HG03175 (cell line): ENCODE data around the gene FASN.

Experiments used
- ATAC-seq: cut with Tn5 transposase; IDR thresholded peaks from one replicate; pipeline ENCODE4 v1.9.1; 2021; ENCODE audit warnings: mild to moderate bottlenecking, moderate library complexity; ENCODE audit not compliant: unreplicated experiment

FASN gene

DNA sequence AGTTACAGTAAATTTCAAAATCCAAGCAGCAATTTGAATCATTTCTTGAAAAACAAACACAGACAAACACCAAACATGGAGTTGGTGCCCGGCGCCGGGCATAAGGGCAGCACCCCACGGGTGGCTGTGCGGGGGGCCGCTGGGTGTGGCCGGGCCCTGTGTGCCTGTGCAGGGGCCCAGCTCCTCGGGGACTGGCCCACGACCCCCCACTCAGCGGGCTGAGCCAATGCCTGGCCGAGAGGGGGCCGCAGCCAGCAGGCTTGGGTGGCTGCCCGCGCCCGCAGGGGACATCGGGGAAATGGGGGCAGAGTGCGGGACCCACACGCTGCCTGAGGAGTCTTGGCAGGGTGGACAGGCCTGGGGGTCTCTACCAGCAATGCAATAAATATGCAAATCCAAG is 19.6 kb downstream of the FASN start:
- no peak for ATAC-seq

DNA sequence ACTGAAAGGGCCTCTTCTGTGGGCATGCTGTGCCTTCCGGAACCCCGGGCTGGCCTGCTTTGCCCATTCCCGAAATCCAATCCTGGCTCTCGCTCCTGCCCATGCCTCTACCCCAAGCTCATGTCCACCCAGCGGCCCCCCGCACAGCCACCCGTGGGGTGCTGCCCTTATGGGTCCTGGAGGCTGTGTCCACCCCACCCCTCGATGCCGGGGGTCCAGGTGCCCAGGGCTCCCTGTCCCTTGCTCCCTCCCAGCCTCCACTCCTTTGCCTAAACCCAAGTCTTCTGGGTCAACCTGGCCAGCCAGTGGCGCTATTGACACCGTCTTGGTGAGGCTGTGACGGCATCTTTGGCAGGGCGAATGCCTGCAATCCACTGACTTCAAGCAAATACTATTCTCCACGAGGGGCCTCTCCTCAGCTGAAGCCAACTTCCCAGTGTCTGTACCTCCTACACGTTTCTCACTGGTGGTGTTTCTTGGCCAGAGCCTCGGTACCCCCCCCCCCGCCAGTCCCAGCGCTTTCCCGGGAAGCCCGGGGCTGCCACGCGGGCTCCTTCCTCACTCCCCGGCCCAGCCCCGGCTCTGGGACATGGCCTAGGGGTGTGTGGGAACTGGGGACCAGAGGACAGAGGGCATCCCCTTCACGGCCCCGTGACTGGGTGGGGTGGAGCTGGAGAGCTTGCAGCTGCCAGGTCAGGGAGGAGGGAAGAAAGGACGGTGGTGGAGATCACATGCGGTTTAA is 20.2 kb downstream of the FASN start:
- ATAC-seq = no peak

GRCh38 chr17:82076785-82077591 is 21.0 kb downstream of the FASN start:
- no peak for ATAC-seq

GRCh38 chr17:82076018-82076784 is 21.8 kb downstream of the FASN start:
- no peak for ATAC-seq

- no peak for ATAC-seq
These were observed 24.6 kb downstream of the FASN start for GRCh38 chr17:82073446-82073845.

DNA sequence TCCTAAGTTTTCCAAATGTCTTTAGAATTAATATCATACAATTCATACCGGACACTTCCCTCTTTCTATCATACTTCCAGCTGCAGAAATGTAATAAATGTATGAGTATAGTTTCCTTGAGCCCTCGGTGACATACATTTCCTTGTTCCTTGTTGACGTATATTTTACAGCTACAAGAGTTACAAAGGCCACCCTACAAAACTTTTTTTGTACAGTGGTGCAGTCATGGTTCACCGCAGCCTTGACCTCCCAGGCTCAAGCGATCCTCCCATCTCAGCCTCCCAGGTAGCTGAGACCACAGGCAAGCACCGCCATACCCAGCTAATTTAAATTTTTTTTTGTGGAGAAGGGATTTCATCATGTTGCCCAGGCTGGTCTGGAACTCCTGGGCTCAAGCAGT is 25.2 kb downstream of the FASN start:
- ATAC-seq = no peak

DNA sequence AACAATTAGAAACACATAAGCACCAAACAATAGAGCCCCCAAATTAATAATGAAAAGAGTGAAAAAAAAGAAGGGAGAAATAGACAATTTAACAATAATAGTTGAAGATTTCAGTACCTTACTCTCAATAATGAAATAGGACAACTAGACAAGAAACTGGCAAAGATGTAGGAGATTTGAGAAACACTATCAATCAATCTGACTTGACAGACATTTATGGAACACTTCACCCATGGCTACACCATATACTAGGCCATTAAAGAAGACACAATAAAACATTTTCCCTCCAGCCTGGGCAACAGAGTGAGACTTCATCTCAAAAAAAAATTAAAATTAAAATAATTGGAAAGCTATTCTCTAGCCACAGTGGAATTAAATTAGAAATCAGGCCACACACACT is 27.4 kb downstream of the FASN start:
- ATAC-seq = no peak

DNA sequence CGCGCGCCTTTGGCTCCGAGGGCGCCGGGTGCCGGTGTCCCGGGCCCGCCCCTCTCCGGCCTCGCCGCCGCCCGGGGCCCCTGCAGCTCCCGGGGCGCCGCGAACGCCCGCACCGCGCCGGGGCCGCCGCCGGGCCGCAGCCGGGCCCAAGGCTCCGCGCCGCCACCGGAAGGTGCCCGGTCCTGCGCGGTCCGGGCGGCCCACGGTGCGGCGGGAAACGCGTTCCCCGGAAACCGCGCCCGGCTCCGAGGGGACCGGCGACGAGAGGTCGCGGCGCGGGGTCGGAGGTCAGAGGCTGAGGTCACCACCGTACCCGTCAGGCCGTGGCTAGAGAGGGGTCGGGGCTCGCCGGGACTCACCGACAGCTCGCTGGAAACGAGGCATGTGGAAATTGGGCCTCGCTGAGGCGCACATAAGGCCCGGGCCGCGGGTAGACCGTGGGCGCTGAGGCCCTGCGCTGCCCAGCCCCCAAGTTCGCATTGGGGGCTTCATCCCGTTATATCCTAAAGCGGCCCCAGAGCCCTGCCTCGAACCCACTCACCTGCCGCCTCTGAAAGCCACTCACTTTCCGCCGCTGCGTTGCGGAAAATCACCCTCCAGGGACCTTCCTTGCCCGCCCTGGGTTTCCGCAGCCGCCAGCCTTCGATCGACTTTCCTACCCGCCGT is 32.3 kb downstream of the FASN start, which contains the start of gene DUS1L:
Gene DUS1L (minus strand): TSS at position 167 of the 666 bp plus-strand sequence. CDS start 745 bp downstream, outside the sequence.
- ATAC-seq = peak; percentile 67

- peak; percentile 24 for ATAC-seq
These were observed 32.8 kb downstream of the FASN start for GRCh38 chr17:82065193-82065637.

DNA sequence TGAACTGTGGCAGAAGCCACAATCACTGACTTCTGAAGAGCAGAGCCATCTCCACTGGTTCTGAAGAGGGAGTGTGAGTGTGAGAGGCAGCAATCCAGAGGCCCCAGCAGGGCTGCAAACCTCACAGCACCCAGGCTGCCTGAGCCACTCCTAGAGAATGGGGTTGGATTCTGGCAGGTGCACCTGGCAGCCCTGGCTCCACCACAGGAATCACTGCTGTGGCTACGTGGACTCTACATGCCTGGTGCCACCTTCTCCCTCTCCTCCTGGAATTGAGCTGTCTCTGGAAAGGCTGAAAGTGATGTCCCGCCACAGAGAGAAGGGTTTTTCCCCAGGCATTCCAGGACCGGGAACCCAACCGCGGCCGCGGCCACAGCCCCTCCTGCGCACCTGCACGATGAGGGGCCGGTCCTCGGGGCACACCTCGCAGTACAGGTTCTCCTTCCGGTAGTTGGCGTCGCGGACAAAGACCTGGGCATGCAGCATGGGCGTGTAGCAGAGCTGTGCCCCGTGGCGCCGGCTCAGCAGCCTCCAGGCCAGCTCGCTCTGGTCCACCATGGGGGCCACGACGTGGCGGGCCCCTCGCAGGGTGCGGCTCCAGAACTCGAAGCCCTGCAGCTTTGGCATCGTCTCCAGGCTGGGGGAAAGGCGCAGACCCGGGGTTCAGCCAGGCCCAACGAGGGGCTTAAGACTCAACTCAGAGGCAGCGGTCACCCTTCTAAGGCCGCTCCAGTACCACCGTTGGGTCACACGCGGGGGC is 33.4 kb downstream of the FASN start:
- no peak for ATAC-seq

DNA sequence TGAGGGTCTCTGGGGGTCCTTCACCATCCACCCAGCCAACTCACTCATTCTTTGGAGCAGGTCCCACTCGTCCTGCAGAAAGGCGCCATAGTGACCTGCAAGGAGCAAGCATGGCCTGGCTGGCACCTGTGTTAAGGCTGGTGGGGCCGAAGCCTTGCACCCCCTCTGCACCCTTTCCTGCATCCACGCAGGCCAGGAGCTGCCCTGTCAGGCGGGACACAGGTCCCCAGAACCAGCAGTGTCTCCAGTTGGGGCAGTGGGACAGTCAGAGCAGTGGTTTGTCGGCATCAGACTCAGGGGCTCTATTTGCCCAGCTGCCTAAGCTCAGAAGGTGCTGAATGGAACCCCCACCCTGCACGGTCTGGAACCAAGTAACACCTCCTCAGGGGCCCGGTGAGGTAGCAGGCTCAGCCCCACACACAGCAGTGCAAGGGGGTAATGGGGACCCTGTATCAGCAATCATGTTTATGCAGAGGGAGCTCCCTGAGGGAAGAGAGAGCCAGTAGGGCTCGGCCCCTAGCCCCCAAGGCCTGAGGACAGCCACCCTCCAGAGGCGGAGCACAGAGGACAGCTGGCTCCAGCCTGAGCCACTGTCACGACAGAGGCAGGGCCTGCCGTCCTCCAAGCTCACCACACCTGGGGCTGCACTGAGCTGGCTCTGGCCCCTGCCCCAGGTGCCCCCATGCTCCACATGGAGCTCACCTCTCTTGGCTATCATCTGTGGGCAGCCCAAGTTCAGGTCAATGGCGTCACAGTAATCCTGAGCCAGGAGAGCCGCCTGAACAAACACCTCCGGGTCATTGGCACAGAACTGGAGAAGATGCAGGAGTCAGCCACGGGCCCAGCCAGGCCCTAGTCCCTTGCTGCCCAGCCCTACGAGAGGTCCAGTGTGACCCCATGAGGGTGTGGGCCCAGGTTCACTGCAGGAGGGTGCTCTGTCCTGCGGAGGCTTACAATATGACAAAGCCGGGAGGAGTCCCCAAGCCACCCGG is 34.3 kb downstream of the FASN start:
- ATAC-seq = no peak

DNA sequence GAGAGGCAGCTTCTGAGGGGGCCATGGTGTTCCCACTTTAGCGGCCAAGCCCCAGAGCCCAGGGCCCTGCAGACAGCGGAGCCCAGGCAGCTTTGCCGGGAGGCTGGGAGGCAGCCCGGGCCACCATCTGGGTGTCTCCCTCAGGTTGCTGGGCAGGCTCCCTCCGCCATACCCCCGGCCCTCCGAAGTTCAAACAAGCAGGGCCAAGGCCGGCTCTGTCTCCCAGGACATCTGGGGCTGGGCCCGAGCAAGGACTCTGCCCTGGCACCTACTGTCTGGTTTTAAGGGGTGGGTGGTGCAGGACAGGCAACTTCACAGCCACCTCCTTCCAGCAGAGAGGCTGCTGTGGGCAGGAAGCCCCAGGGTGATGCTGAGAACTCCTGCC is 35.1 kb downstream of the FASN start:
- ATAC-seq = no peak

- ATAC-seq = no peak
These were observed 35.7 kb downstream of the FASN start for GRCh38 chr17:82062076-82062983.

DNA sequence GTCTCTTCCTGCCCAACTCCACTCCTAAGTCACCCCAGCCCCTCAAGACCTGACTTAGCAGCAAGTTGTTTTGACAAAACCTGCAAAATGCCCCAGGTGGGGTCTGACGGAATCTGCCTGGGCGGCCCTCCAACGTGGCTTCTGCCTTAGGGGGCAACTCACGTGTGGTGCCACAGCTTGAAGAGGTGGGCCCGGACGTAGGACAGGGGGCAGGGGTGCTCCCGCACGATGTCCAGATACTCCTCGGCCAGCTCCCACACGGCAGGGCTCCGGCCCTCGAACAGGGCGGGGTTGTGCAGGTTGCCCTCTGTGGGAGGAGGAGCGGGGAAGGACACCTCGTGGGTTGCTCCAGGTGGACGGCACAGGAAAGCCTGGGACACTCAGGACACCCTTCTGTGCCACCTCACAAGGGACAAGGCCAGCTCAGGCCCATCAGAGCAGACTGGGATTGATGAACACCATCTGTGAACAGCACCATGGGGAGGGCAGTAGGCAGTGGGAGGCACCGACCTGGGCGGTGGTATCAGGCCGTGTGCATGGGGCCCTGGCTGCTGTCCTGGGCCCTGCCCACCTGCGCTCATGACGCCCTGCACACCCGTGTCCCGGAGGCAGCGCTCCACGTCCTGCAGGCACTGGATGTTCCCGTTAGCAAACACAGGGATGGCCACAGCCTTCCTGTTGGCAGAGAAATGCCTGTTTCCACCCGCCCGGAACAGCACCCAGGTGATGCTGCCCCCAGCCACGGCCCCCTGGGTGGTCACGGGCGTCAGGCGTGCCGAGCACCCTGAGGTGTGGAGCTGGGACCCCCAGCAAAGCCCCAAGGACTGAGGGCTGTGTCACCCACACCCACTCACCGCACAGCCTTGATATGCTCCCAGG is 36.8 kb downstream of the FASN start:
- no peak for ATAC-seq

DNA sequence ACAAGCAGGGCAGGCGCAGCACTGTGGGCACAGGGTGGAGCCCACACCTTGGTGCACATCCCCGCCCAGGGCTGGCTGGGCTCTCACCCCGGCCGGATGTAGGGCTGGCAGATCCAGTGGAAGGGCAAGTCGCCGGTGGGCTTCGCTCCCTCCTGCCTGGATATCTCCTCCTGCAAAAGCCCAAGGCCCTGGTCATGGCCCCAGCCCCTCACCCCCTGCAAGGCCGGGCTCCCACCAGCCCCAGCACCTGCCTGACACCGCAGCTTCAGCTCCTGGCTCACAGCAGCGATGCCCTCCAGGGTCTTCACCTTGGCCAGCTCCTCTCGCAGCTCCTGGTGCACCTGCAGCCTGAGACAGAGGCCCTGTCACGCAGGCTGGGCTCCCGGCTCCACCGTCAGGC is 37.4 kb downstream of the FASN start:
- ATAC-seq = no peak

GRCh38 chr17:82060001-82060380 is 38.0 kb downstream of the FASN start:
- ATAC-seq = no peak
